DOHH2 (cell line): ENCODE data around the gene DGKD.

Source experiments
- H3F3A ChIP-seq: fragments of 200-600 bp; sonication (generic), shearing (Covaris generic); 2 replicates; pipeline ENCODE4 v1.6.0; 2016; ENCODE audit warnings: antibody characterized with exemption, mild to moderate bottlenecking; ENCODE audit not compliant: control insufficient read depth, insufficient read depth
- H3K27ac ChIP-seq: fragments of 200-600 bp; sonication (generic); 2 replicates; pipeline ENCODE4 v1.5.1; 2014; ENCODE audit warnings: low read depth, mild to moderate bottlenecking, low read length, moderate library complexity
- H3K27me3 ChIP-seq: fragments of 200-600 bp; sonication (generic); 2 replicates; pipeline ENCODE4 v1.6.1; 2014; ENCODE audit warnings: mild to moderate bottlenecking, low read length, mixed read lengths; ENCODE audit not compliant: control insufficient read depth
- H3K36me3 ChIP-seq: fragments of 200-600 bp; sonication (generic); 2 replicates; pipeline ENCODE4 v1.6.1; 2014; ENCODE audit warnings: mild to moderate bottlenecking, low read length, moderate library complexity, mixed read lengths; ENCODE audit not compliant: control insufficient read depth
- H3K4me1 ChIP-seq: fragments of 200-600 bp; sonication (generic); 2 replicates; pipeline ENCODE4 v1.6.1; 2014; ENCODE audit warnings: mild to moderate bottlenecking, low read length, mixed read lengths; ENCODE audit not compliant: control insufficient read depth
- H3K4me2 ChIP-seq: fragments of 200-600 bp; sonication (generic); 2 replicates; pipeline ENCODE4 v1.6.0; 2014; ENCODE audit warnings: mild to moderate bottlenecking, low read length, moderate library complexity
- H3K4me3 ChIP-seq: fragments of 200-600 bp; sonication (generic); 2 replicates; pipeline ENCODE4 v1.5.1; 2014; ENCODE audit warnings: mild to moderate bottlenecking, low read length, mixed read lengths
- H3K79me2 ChIP-seq: fragments of 200-600 bp; sonication (generic); 2 replicates; pipeline ENCODE4 v1.6.1; 2014; ENCODE audit warnings: mild to moderate bottlenecking, low read length, mixed read lengths; ENCODE audit not compliant: control insufficient read depth
- H3K9me2 ChIP-seq: fragments of 200-600 bp; sonication (generic); replicated peaks from 2 replicates; pipeline ENCODE4 v1.6.1; 2014; ENCODE audit warnings: mild to moderate bottlenecking, low read length, mixed read lengths; ENCODE audit not compliant: control insufficient read depth
- H3K9me3 ChIP-seq: fragments of 200-600 bp; sonication (generic); 2 replicates; pipeline ENCODE4 v1.6.1; 2014; ENCODE audit warnings: antibody characterized with exemption, low read length, mixed read lengths; ENCODE audit not compliant: control insufficient read depth, insufficient read depth
- H4K20me1 ChIP-seq: fragments of 200-600 bp; sonication (generic); 2 replicates; pipeline ENCODE4 v1.6.0; 2014; ENCODE audit warnings: low read depth, mild to moderate bottlenecking, antibody characterized with exemption, low read length, moderate library complexity; ENCODE audit not compliant: control insufficient read depth, insufficient read depth
- EZH2phosphoT487 ChIP-seq: fragments of 200-600 bp; sonication (generic); IDR thresholded peaks from 2 replicates; pipeline ENCODE4 v1.6.1; 2017; ENCODE audit warnings: borderline replicate concordance, mild to moderate bottlenecking, antibody characterized with exemption, low read length, moderate library complexity, mixed read lengths
- TF ChIP-seq, protein P1 (sequence below): fragments of 200-600 bp; sonication (generic); IDR thresholded peaks from one replicate; pipeline ENCODE4 v1.5.1; 2014; ENCODE audit warnings: antibody characterized with exemption, mild to moderate bottlenecking, low read depth, low read length; ENCODE audit not compliant: poor library complexity, severe bottlenecking

Gene DGKD

DNA sequence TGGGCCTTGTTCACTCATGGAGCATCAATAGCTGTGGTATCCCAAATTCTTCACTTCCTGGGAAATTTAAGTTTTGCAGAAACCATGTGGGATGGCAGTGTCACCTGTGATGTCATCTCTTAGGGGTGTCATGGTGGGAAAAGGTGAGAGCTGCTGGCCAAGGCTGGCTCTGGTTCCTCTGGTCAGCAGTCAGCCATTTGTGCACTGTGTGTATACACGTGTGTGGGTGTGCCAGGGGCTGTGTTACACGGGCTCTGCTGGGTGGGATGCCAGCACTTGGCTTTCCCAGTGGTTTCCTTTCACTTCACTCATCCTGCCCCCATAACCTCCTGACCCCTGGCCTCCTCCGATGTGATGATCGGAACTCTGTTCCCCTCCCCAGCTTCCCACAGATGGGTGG lies 25.4 kb upstream of the DGKD start:
- Histone ChIP-seq H3K4me1 (peaks cover 39% of the 10 kb centered on the region), H3K9me2 (no peaks in the 10 kb centered on the region), H4K20me1 (no peaks in the 10 kb centered on the region), H3K36me3 (no peaks in the 10 kb centered on the region), H3K9me3 (no peaks in the 10 kb centered on the region), H3K4me2 (no peak overlapping the region), H3K27me3 (0 out of 2 replicates have a peak, but pooled peaks cover 9% of the 10 kb centered on the region), H3K4me3 (no peak overlapping the region), H3K79me2 (no peaks in the 10 kb centered on the region), H3F3A (peaks cover 5% of the 10 kb centered on the region), H3K27ac (no peak overlapping the region)
- TF ChIP-seq EZH2phosphoT487 = no peak
- TF ChIP-seq, protein P1, sequence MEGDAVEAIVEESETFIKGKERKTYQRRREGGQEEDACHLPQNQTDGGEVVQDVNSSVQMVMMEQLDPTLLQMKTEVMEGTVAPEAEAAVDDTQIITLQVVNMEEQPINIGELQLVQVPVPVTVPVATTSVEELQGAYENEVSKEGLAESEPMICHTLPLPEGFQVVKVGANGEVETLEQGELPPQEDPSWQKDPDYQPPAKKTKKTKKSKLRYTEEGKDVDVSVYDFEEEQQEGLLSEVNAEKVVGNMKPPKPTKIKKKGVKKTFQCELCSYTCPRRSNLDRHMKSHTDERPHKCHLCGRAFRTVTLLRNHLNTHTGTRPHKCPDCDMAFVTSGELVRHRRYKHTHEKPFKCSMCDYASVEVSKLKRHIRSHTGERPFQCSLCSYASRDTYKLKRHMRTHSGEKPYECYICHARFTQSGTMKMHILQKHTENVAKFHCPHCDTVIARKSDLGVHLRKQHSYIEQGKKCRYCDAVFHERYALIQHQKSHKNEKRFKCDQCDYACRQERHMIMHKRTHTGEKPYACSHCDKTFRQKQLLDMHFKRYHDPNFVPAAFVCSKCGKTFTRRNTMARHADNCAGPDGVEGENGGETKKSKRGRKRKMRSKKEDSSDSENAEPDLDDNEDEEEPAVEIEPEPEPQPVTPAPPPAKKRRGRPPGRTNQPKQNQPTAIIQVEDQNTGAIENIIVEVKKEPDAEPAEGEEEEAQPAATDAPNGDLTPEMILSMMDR = no peak

DNA sequence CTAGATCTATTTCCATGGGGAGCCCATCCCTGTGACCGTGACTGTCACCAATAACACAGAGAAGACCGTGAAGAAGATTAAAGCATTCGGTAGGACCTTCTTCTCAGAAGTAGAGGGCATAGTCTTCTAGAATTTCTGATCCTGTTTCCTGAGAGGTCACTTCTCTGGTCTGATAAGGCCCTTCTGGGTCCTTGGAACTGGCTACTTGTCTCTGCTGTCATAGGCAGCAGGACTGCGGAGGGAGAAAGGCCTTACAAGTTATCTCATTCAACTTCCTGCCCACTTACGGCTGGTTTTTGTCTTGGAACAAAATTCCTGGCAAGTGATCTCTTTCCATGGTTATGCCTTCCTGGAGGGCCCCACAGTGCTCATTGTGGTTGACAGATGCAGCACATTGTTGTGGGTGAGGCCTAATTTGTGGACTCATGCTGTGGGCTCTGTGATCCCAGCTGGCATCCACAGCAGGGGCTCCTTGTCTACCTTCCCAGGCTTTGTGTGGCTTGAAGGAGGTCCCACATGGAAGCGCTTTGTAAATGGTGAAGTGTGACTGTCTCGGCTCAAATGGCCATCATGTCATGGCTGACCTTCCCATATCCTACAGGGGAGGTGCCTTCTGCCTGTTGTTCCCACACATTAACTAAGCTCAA lies 24.7 kb upstream of the DGKD start:
- Histone ChIP-seq H3K9me2 (no peaks in the 10 kb centered on the region), H3K27ac (no peak overlapping the region), H3K4me3 (no peak overlapping the region), H3K36me3 (no peaks in the 10 kb centered on the region), H3K4me2 (no peak overlapping the region), H3K4me1 (peaks cover 40% of the 10 kb centered on the region), H3F3A (peaks cover 5% of the 10 kb centered on the region), H4K20me1 (no peaks in the 10 kb centered on the region), H3K79me2 (no peaks in the 10 kb centered on the region), H3K9me3 (no peaks in the 10 kb centered on the region), H3K27me3 (0 out of 2 replicates have a peak, but pooled peaks cover 10% of the 10 kb centered on the region)
- TF ChIP-seq, protein P1 = no peak
- no peak for TF ChIP-seq EZH2phosphoT487

DNA sequence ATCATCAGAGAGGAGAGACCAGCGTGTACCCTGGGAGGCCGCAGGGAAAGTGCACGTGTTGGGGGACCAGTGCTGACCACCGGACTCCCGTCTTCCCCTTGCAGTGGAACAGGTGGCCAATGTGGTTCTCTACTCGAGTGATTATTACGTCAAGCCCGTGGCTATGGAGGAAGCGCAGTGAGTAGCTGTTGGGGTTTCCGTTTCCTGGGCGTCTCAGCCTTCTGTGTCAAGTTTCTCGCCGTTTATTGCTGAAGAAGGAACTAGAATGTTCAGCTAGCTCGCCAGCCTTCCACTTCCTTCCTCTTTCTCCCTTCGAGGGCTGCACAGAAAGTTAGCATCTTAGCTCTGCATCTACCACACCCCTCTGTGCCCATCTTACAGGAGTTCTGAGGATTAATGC lies 22.8 kb upstream of the DGKD start:
- H3K36me3 ChIP-seq = no peaks in the 10 kb centered on the region
- peak overlapping the region; percentile 77 for H3K27ac ChIP-seq
- no peaks in the 10 kb centered on the region for H3K79me2 ChIP-seq
- H3K9me2 ChIP-seq = no peaks in the 10 kb centered on the region
- no peaks in the 10 kb centered on the region for H4K20me1 ChIP-seq
- TF ChIP-seq, protein P1 = no peak
- no peak for TF ChIP-seq EZH2phosphoT487
- H3K4me3 ChIP-seq = peak overlapping the region; percentile 49
- peak overlapping the region; percentile 68 for H3K4me2 ChIP-seq
- H3F3A ChIP-seq = peaks cover 5% of the 10 kb centered on the region
- peaks cover 12% of the 10 kb centered on the region for H3K27me3 ChIP-seq
- H3K4me1 ChIP-seq = peaks cover 40% of the 10 kb centered on the region
- no peaks in the 10 kb centered on the region for H3K9me3 ChIP-seq

DNA sequence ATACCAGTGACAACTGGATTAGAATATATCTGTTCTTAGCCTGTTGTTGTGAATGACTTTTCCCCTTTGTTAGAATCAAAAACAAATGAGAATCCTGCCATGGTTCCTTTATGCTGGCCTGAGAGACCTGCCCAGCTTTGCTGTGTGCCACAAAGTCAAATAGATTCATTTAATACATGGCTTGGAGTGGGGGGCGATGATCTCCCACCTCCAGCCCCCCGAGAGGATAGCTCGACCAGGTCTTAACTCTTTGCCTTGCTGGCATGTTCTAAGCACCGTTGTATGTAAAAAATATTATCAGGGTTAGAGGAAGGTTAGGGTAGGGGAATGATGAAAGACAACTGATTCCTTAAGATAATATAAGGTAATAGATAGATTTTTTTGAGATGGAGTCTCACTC lies 22.2 kb upstream of the DGKD start:
- H4K20me1 ChIP-seq = no peaks in the 10 kb centered on the region
- no peaks in the 10 kb centered on the region for H3K9me3 ChIP-seq
- peak overlapping the region; percentile 77 for H3K27ac ChIP-seq
- peak overlapping the region; percentile 68 for H3K4me2 ChIP-seq
- no peaks in the 10 kb centered on the region for H3K9me2 ChIP-seq
- no peak for TF ChIP-seq EZH2phosphoT487
- TF ChIP-seq, protein P1 = no peak
- peaks cover 5% of the 10 kb centered on the region for H3F3A ChIP-seq
- no peaks in the 10 kb centered on the region for H3K36me3 ChIP-seq
- peaks cover 40% of the 10 kb centered on the region for H3K4me1 ChIP-seq
- H3K27me3 ChIP-seq = peaks cover 12% of the 10 kb centered on the region
- H3K79me2 ChIP-seq = no peaks in the 10 kb centered on the region
- H3K4me3 ChIP-seq = peak overlapping the region; percentile 28
